Spleen (tissue), 7 donors: ENCODE data around the gene MSMP.

Source experiments
- CTCF ChIP-seq, 11 experiments: fragments of 200-600 bp in 7 of 11; fragments of 450-650 bp in 4 of 11; sonication (generic) in 4 of 11; IDR thresholded peaks in 8 of 11; conservative IDR thresholded peaks in 3 of 11; 1 replicate in 7 of 11; 2 replicates in 4 of 11; pipeline versions ENCODE4 v1.4.0 to v1.8.0; 2016 to 2021; ENCODE audit warnings: antibody characterized with exemption in 11 of 11, inconsistent platforms in 4 of 11, mild to moderate bottlenecking in 1 of 11
- POLR2A ChIP-seq, 3 donors: fragments of 450-650 bp; IDR thresholded peaks; one replicate each; pipeline ENCODE4 v1.5.1; 2017; ENCODE audit warnings: antibody characterized with exemption in 3 of 3, mild to moderate bottlenecking in 1 of 3
- POLR2AphosphoS5 ChIP-seq, 3 donors: sonication (generic); formaldehyde crosslinking; IDR thresholded peaks; one replicate each; pipeline ENCODE4 v1.5.1; 2017; ENCODE audit warnings: antibody characterized with exemption in 3 of 3
- donor health status: DM: no; HTN: no; CAD: no; lungs with moderate emphysema.
- donor health status: DM: no; HTN: no; CAD: no.
- donor health status: DM: no; HTN: no; CAD: no.

- TF ChIP-seq POLR2A (IDR thresholded peaks at IDR 0.05) (no peak), CTCF (IDR thresholded peaks at IDR 0.05 in 8 of 11, conservative IDR thresholded peaks at IDR 0.05 in 3 of 11) (no peak), POLR2AphosphoS5 (IDR thresholded peaks at IDR 0.05) (no peak)
These were observed 12.3 kb downstream of the MSMP start for GRCh38 chr9:35741740-35742139.
